HepG2 (cell line): ENCODE data around the gene ZNF511. TPM values are rescaled to one million over a fixed set of nuclear protein-coding genes. Genes with fewer than 3 reads are reported as not detected.
A peak's percentile ranks its signal among the peaks of the same experiment; 100 is the strongest.

Experiments used
- CEBPZ ChIP-seq: IDR thresholded peaks from 2 replicates; pipeline ENCODE4 v1.6.1; 2012; ENCODE audit warnings: low read length, improper control_type of control experiment
- EZH2 ChIP-seq: conservative IDR thresholded peaks from 2 replicates; pipeline ENCODE4 v1.6.1; 2012; ENCODE audit warnings: mild to moderate bottlenecking, low read depth, low read length, moderate library complexity
- FOXA3 ChIP-seq: IDR thresholded peaks from 2 replicates; pipeline ENCODE4 v1.6.1; 2016; ENCODE audit warnings: missing genetic modification reagents, missing compliant biosample characterization
- HOXA3 ChIP-seq: sonication (generic); formaldehyde crosslinking; IDR thresholded peaks from 2 replicates; pipeline ENCODE4 v1.5.0; 2020; ENCODE audit warnings: missing genetic modification reagents
- MTF1 ChIP-seq: sonication (generic); formaldehyde crosslinking; IDR thresholded peaks from 2 replicates; pipeline ENCODE4 v1.5.0; 2020; ENCODE audit warnings: missing genetic modification reagents
- MXD4 ChIP-seq: IDR thresholded peaks from 2 replicates; pipeline ENCODE4 v1.6.1; 2016; ENCODE audit warnings: mild to moderate bottlenecking, missing biosample characterization, missing genetic modification reagents
- NR3C1 ChIP-seq: sonication (generic); formaldehyde crosslinking; IDR thresholded peaks from 2 replicates; pipeline ENCODE4 v1.4.0; 2020; ENCODE audit warnings: missing genetic modification reagents
- SIX1 ChIP-seq: sonication (generic); formaldehyde crosslinking; IDR thresholded peaks from 2 replicates; pipeline ENCODE4 v1.4.0; 2020; ENCODE audit warnings: missing genetic modification reagents, borderline replicate concordance
- STAT5B ChIP-seq: sonication (generic); formaldehyde crosslinking; IDR thresholded peaks from 2 replicates; pipeline ENCODE4 v1.4.0; 2020; ENCODE audit warnings: missing genetic modification reagents
- TERF1 ChIP-seq: sonication (generic); formaldehyde crosslinking; IDR thresholded peaks from 2 replicates; pipeline ENCODE4 v1.8.0; 2022; ENCODE audit warnings: mild to moderate bottlenecking, missing genetic modification reagents, moderate library complexity
- ZBTB26 ChIP-seq: IDR thresholded peaks from 2 replicates; pipeline ENCODE4 v1.6.1; 2016; ENCODE audit warnings: missing compliant biosample characterization, missing genetic modification reagents, borderline replicate concordance
- ZNF282 ChIP-seq: fragments of 450-650 bp; IDR thresholded peaks from 2 replicates; pipeline ENCODE4 v1.6.1; 2018; ENCODE audit not compliant: partially characterized antibody
- ZNF678 ChIP-seq: sonication (generic); formaldehyde crosslinking; IDR thresholded peaks from 2 replicates; pipeline ENCODE4 v1.4.0; 2020; ENCODE audit warnings: mild to moderate bottlenecking, missing genetic modification reagents
- ZNF772 ChIP-seq: sonication (generic); formaldehyde crosslinking; IDR thresholded peaks from 2 replicates; pipeline ENCODE4 v1.5.0; 2020; ENCODE audit warnings: mild to moderate bottlenecking, missing genetic modification reagents
- ZSCAN25 ChIP-seq: sonication (generic); formaldehyde crosslinking; IDR thresholded peaks from 2 replicates; pipeline ENCODE4 v1.8.0; 2022; ENCODE audit warnings: mild to moderate bottlenecking, missing genetic modification reagents
- ZZZ3 ChIP-seq: sonication (generic); formaldehyde crosslinking; IDR thresholded peaks from 2 replicates; pipeline ENCODE4 v1.4.0; 2020; ENCODE audit warnings: missing genetic modification reagents, mild to moderate bottlenecking, borderline replicate concordance
- polyA plus RNA-seq, 8 experiments: library from polyadenylated mRNA; depleted of rRNA in 3 of 8; stranded (reverse) in 7 of 8; unstranded in 1 of 8; fragments of >200 nt; fragmentation: Illumina TruSeq in 4 of 8; extraction: Trizol in 4 of 8; gene quantifications; 2 replicates each; pipeline versions ENCODE4 v1.2.1 to v1.2.3, GENCODE V29; 2011 to 2016; ENCODE audit warnings: low read depth in 4 of 8, missing spikeins in 1 of 8, mixed read lengths in 1 of 8; ENCODE audit not compliant: insufficient read depth in 1 of 8
- total RNA-seq, 5 experiments: library from RNA; depleted of rRNA; stranded (reverse); fragments of >200 nt; fragmentation: Illumina TruSeq; extraction: Trizol; gene quantifications; 2 replicates each; pipeline ENCODE4 v1.2.3, GENCODE V29; 2016; ENCODE audit warnings: low read depth in 1 of 5
- TF ChIP-seq, protein P1 (sequence below): sonication (generic); formaldehyde crosslinking; IDR thresholded peaks from 2 replicates; pipeline ENCODE4 v1.8.1; 2023; ENCODE audit warnings: missing genetic modification reagents, inconsistent platforms, borderline replicate concordance
- TF ChIP-seq, protein P2 (sequence below): IDR thresholded peaks from 2 replicates; pipeline ENCODE4 v1.6.1; 2018; ENCODE audit warnings: missing genetic modification reagents, mild to moderate bottlenecking, missing compliant biosample characterization

ZNF511 gene
- total and polyA plus RNA-seq, 2 of the 13 experiments (the other 11 are each of a cell fraction or from before 2014, with no cell fraction given) = 35.6 to 66.4 TPM

GRCh38 chr10:133347710-133348517 is 39.2 kb downstream of the ZNF511 start (continued):
- TF ChIP-seq SIX1 (no peak), ZNF282 (no peak), ZZZ3 (CRISPR knock-in tag) (no peak), NR3C1 (CRISPR knock-in tag) (no peak), ZNF772 (CRISPR knock-in tag) (no peak), CEBPZ (no peak), HOXA3 (CRISPR knock-in tag) (peak; percentile 40; the same call in 1 of the 2 replicates), MTF1 (CRISPR knock-in tag) (no peak), EZH2 (no peak), FOXA3 (CRISPR knock-in tag) (0 out of 2 replicates have a peak, but pooled peaks have one; percentile 29), ZBTB26 (CRISPR knock-in tag) (no peak), ZNF678 (CRISPR knock-in tag) (no peak), MXD4 (CRISPR knock-in tag) (no peak), ZSCAN25 (CRISPR knock-in tag) (peak; percentile 35; the same call in 1 of the 2 replicates), TERF1 (no peak), STAT5B (no peak)
- TF ChIP-seq, protein P1, sequence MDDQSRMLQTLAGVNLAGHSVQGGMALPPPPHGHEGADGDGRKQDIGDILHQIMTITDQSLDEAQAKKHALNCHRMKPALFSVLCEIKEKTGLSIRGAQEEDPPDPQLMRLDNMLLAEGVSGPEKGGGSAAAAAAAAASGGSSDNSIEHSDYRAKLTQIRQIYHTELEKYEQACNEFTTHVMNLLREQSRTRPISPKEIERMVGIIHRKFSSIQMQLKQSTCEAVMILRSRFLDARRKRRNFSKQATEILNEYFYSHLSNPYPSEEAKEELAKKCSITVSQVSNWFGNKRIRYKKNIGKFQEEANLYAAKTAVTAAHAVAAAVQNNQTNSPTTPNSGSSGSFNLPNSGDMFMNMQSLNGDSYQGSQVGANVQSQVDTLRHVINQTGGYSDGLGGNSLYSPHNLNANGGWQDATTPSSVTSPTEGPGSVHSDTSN (CRISPR knock-in tag) = no peak
- TF ChIP-seq, protein P2, sequence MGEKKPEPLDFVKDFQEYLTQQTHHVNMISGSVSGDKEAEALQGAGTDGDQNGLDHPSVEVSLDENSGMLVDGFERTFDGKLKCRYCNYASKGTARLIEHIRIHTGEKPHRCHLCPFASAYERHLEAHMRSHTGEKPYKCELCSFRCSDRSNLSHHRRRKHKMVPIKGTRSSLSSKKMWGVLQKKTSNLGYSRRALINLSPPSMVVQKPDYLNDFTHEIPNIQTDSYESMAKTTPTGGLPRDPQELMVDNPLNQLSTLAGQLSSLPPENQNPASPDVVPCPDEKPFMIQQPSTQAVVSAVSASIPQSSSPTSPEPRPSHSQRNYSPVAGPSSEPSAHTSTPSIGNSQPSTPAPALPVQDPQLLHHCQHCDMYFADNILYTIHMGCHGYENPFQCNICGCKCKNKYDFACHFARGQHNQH = no peak
